GM12874 (cell line): Measurements from ENCODE around the gene CDH5.

Experiments used
- CTCF ChIP-seq: IDR thresholded peaks from 2 replicates; pipeline ENCODE4 v1.5.1; 2011; ENCODE audit warnings: low read depth, mild to moderate bottlenecking, control low read depth, low read length, moderate library complexity; ENCODE audit not compliant: insufficient read depth

The CDH5 gene

DNA sequence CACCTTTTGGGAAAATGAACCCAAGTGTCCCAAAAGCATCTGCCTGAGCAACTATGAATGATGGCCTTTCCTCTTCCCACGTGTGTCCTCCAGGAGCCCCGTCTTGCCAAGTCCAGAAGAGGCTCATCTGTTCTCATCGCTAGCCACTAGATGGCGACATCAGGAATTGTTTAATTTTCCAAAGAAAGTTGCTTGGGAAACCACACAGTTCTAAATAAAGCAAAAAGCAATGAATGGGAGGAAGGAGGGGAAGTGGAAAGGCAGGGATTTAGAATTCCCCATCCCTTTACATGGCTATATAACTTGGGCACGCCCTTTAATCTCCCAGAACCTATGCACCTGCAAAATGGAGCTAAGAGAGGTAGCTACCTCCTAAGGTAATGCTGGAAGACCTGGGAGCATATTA is 9.0 kb upstream of the CDH5 start:
- TF ChIP-seq CTCF: peak; percentile 62

- TF ChIP-seq CTCF: no peak
These were observed 8.3 kb upstream of the CDH5 start for GRCh38 chr16:66358231-66358630.

DNA sequence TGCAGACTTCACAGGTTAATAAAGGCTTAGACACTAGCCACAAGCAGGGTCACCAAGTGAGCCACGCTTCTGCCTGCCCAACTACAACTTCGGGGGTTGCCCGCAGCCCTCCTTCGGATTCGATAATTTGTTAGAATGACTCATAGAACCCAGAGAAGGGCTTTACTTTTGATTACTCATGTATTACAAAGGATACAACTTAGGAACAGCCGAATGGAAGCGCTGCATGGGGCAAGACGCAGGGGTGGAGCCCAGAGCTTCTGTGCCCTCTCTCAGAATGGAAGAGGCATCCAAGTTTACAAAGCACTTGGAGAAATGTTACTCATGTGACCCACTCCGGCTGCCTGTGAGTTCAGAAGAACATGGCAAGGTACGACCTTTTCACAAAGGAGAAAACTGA is 7.5 kb upstream of the CDH5 start:
- TF ChIP-seq CTCF: no peak

- no peak for TF ChIP-seq CTCF
These were observed 6.5 kb upstream of the CDH5 start for GRCh38 chr16:66359811-66360608.

GRCh38 chr16:66360624-66361324 is 5.7 kb upstream of the CDH5 start:
- TF ChIP-seq CTCF: no peak

- no peak for TF ChIP-seq CTCF
These were observed 4.8 kb upstream of the CDH5 start for GRCh38 chr16:66361604-66362135.

- TF ChIP-seq CTCF: no peak
These were observed 3.2 kb upstream of the CDH5 start for GRCh38 chr16:66363211-66363777.
